Central memory CD4-positive, alpha-beta T cell (primary cell): ENCODE data around the gene SNTG2.

Source experiments
- DNase-seq: peaks from one replicate; pipeline ENCODE4 v3.0.0; 2022

Gene SNTG2

GRCh38 chr2:1152375-1152774, 201.7 kb downstream of the SNTG2 start:
- no peak for DNase-seq

DNA sequence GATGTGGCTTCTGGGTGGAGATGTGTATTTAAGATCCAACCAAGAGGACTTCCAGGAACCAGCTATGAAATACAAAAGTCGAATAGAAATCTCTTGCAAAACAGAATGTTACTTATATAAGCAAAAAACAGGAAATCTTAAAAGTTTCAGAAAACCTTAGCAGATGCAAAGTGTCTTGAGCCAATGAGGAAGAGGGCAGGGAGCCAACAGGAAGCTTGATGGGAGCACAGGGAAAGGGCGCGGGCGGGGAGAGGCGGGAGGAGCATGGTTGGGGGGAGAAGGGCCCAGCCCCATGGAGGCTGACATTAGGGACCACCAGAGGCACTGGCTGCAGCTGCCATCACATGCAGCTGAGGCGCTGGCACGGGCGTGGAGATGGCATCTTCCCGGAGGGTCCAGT, 203.3 kb downstream of the SNTG2 start:
- no peak for DNase-seq

DNA sequence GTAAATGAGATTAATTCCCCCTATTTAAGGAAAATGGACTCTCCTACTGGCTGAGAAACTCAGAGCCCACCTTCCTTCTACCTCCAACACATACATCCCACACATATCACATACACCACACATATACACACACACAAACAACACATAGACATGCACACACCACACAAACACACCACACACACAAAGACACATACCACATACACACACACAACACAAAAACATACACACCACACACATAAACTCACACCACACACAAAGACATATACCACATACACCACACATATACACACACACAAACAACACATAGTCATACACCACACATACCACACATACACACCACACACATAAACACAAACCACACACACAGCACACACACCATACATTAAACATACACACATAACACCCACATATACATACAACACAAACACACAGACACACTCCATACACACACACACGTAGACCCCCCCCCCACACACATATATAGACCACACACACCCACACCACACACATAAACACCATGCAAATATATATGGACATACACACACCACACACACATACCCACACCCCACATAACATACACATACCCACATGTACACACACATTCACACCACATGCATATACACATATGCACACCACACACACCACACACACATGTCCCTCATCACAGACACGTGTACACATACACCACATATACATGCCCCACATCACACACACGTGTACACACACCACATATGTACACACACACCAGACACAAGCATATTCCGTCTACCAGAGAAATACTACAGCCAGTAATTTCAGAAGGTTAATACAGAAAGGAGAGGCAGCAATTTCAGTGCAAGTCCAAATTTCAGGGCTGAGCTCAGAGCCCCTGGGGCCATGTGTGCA, 204.3 kb downstream of the SNTG2 start:
- DNase-seq = no peak

- no peak for DNase-seq
Observed at GRCh38 chr2:1156059-1156458, 205.4 kb downstream of the SNTG2 start.

GRCh38 chr2:1156531-1156930, 205.9 kb downstream of the SNTG2 start:
- no peak for DNase-seq

GRCh38 chr2:1157107-1157506, 206.5 kb downstream of the SNTG2 start:
- no peak for DNase-seq

DNA sequence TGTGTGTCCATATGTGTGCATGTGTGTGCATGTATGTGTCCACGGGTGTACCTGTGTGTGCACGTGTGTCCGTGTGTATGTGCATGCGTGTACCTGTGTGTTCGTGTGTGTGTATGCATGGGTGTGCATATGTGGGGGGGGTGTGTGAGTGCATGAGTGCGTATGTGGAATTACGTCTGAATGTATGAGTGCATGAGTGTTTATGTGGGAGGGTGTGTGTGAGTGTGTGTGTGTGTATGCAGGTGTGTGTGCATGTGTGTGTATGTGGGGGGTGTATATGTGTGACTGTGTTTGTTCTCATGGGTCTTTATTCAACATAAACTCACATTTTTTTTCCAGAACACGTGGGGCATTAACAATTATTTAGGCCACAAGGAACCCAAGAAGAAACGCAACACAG, 208.4 kb downstream of the SNTG2 start:
- DNase-seq = no peak

DNA sequence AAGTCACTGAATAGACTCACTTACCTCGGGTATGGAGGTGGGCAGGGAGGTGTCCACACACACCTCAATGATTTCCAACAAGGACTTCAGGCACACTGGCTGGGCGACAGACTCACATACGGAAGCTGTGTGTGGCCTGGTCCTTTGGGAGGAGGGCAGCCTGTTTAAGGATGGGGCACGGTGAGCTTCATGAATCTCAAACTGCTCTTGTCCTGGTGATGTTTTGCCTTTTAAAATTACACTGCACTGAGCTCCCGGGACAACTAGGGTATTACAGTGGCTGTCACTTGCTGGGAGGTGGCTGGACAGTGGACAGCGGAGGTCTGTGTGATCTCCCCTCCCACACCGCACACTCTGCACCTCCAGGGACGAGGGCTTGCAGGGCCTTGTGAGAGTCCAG, 211.6 kb downstream of the SNTG2 start:
- DNase-seq = no peak

- DNase-seq = peak; percentile 9
Observed at GRCh38 chr2:1162768-1163584, 212.3 kb downstream of the SNTG2 start.

GRCh38 chr2:1166976-1167375, 216.3 kb downstream of the SNTG2 start:
- no peak for DNase-seq

DNA sequence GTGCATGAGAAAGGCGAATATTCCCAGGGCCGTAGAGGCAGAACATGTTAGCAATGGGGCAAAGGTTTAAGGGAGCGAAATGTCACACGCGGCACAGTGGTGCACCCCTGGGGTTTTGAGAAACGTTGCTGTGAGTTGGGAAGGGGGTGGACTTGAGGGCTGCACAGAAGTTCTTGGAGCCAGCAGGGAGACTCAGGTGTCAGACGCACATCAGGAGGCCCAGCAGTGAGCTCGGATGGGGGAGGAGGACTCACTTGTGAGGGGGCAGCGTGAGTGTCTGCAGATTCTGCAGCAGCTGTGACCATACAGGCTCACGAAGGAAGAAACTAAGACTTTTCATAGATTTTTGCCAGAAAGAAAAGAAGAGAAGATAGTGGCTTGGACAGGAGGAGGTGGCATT, 218.2 kb downstream of the SNTG2 start:
- DNase-seq = no peak

GRCh38 chr2:1169291-1169949, 218.8 kb downstream of the SNTG2 start:
- DNase-seq = no peak

GRCh38 chr2:1170241-1170640, 219.6 kb downstream of the SNTG2 start:
- DNase-seq = no peak

DNA sequence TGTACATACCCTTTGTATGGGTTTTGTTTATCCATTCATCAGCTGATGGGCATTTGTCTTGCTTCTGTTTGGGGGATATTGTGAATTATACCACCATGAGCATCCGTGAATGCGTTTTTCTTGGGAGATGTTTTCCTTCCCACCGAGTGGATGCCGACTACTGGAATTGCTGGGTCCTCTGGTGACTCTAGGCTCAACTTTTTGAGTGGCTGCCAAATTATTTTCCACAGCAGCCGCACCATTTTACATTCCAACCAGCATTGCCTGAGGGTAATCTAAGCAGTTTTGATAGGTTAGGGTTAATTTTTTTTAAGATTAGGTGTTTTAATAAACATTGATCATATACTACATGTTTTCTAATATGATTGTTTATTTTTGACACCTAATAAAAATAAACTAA, 220.1 kb downstream of the SNTG2 start:
- no peak for DNase-seq

DNA sequence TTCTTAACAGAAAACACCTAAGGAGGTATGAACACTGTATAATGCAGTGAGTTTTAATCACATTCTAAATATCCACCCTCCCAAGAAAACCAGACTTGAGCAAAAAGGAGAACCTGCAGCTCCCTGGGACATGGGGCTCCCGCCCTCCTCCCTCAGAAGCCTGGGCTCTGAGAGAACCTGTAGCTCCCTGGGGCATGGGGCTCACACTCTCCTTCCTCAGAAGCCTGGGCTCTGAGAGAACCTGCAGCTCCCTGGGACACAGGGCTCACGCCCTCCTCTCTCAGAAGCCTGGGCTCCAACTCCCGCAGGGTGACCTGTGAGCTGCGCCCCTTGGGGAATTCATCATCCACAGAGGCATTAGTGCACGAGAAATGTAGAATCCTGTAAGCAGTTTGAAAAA, 222.9 kb downstream of the SNTG2 start:
- no peak for DNase-seq

DNA sequence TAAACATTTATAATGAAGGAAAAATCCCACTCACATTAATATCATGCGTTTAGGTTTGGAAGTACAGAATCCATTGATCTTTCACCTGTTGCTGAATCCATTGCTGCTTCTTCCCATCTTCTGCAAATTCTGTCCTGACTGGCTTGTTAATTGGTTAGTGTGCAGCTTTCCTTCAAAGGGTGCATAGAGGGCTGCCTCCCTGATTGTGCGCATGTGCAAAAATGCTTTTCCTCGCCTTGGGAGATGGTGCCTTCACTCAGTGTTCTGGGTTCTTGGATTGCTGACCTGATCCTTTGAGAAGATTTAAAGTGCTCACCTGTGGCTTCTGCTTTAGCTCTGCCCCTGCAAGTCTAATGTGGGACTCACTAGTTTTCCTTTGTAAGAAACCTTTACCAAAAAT, 231.2 kb downstream of the SNTG2 start:
- DNase-seq = no peak

DNA sequence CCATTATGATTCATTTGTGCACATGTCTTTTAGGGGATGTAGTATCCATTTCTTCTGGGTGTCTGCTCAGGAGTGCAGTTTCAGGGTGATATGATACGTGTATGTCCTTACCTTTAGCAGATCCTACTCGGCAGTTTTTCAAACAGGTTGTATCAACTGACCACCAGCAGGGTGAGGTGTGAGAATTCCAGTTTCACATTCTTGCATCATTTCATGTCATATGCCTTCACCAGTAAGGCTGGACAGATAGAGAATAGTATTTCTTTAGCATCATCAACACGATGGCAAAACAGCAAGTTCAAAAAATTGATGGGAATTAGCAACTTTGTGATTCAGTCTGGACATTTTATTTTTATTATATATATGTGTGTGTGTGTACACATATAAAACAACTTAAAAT, 232.7 kb downstream of the SNTG2 start:
- DNase-seq = no peak

DNA sequence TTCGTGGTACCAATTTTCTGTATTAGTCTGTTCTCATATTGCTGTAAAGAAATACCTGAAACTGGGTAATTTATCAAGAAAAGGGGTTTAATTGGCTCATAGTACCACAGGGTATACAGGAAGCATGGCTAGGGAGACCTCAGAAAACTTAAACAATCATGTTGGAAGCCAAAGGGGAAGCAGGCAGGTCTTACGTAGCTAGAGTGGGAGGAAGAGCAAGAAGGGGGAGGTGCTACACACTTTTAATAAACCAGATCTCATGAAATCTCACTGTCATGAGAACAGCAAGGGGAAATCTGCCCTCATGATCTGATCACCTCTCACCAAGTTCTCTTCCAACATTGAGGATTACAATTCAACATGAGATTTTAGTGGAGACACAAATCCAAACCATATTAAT, 235.8 kb downstream of the SNTG2 start:
- no peak for DNase-seq

- DNase-seq = no peak
Observed at GRCh38 chr2:1187189-1187588, 236.5 kb downstream of the SNTG2 start.

- no peak for DNase-seq
Observed at GRCh38 chr2:1192121-1192520, 241.5 kb downstream of the SNTG2 start.

GRCh38 chr2:1193801-1194200, 243.2 kb downstream of the SNTG2 start:
- DNase-seq = no peak

- no peak for DNase-seq
Observed at GRCh38 chr2:1203772-1204171, 253.1 kb downstream of the SNTG2 start.

DNA sequence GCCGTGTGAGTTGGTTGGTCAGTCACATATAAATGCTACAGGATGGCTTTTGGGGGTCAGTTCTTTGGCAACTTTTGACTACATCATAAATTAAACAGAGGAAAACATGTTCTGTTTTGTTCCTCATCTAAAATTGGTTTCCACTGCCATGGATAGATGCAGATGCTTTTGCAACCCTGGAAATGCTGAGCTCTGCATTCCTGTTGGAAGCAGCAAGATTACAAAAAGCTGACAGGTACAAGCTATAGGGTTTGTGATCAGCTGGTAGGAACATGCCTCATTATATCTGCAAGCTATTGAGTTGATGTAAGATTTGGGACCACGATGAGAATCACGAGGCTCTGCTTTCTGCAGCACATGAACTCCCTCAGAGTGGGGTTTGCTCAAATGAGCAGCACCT, 255.2 kb downstream of the SNTG2 start:
- no peak for DNase-seq
